Inflammatory macrophage treated with lipopolysaccharide for 4 hours (primary cell): ENCODE measurements around the gene ID4.

Experiments used
- DNase-seq: peaks from one replicate; pipeline ENCODE4 v3.0.0-alpha.2; 2020

Gene ID4

GRCh38 chr6:19864285-19864684 is 27.1 kb downstream of the ID4 start:
- DNase-seq = no peak

- DNase-seq = no peak
These were observed 28.0 kb downstream of the ID4 start for GRCh38 chr6:19865178-19865577.

- DNase-seq = no peak
These were observed 29.2 kb downstream of the ID4 start for GRCh38 chr6:19866173-19866984.

GRCh38 chr6:19866985-19867627 is 29.9 kb downstream of the ID4 start:
- DNase-seq = no peak

- DNase-seq = no peak
These were observed 32.3 kb downstream of the ID4 start for GRCh38 chr6:19869464-19869863.

GRCh38 chr6:19870322-19870721 is 33.2 kb downstream of the ID4 start:
- no peak for DNase-seq

GRCh38 chr6:19873031-19873430 is 35.9 kb downstream of the ID4 start:
- no peak for DNase-seq

GRCh38 chr6:19876672-19877071 is 39.5 kb downstream of the ID4 start:
- no peak for DNase-seq

GRCh38 chr6:19879663-19880062 is 42.5 kb downstream of the ID4 start:
- DNase-seq = no peak

GRCh38 chr6:19880066-19880465 is 42.9 kb downstream of the ID4 start:
- no peak for DNase-seq

GRCh38 chr6:19891451-19891850 is 54.3 kb downstream of the ID4 start:
- DNase-seq = no peak
